RWPE2 (cell line): ENCODE measurements around the gene NFKBIZ.

Experiments used
- ATAC-seq: fragments of 200-7000 bp; cut with Tn5 transposase; 3 replicates; pipeline ENCODE4 v1.9.1; 2021; ENCODE audit warnings: low read depth
- DNase-seq: peaks from one replicate; pipeline ENCODE4 v3.0.0-alpha.2; 2020; ENCODE audit warnings: low spot score
- H3K27ac ChIP-seq: fragments of 450-650 bp; 2 replicates; pipeline ENCODE4 v1.5.1; 2017; ENCODE audit warnings: mild to moderate bottlenecking; ENCODE audit not compliant: poor library complexity, severe bottlenecking
- H3K27me3 ChIP-seq: fragments of 250-450 bp; sonication (Bioruptor Pico); 2 replicates; pipeline ENCODE4 v1.5.1; 2021; ENCODE audit warnings: mild to moderate bottlenecking, moderate library complexity; ENCODE audit not compliant: insufficient read depth, poor library complexity, severe bottlenecking
- H3K36me3 ChIP-seq: fragments of 250-450 bp; sonication (Bioruptor Pico); 2 replicates; pipeline ENCODE4 v1.5.1; 2020; ENCODE audit warnings: low read depth, mild to moderate bottlenecking, moderate library complexity
- H3K4me1 ChIP-seq: fragments of 250-450 bp; sonication (Bioruptor Pico); 2 replicates; pipeline ENCODE4 v1.5.1; 2021; ENCODE audit warnings: mild to moderate bottlenecking, moderate library complexity; ENCODE audit not compliant: insufficient read depth, poor library complexity, severe bottlenecking
- H3K4me3 ChIP-seq: fragments of 250-450 bp; sonication (Bioruptor Pico); 2 replicates; pipeline ENCODE4 v1.5.1; 2021; ENCODE audit warnings: mild to moderate bottlenecking, moderate library complexity; ENCODE audit not compliant: severe bottlenecking
- H3K9me3 ChIP-seq: fragments of 250-450 bp; sonication (Bioruptor Pico); 2 replicates; pipeline ENCODE4 v1.5.1; 2021; ENCODE audit warnings: mild to moderate bottlenecking, moderate library complexity; ENCODE audit not compliant: severe bottlenecking
- CTCF ChIP-seq: fragments of 450-650 bp; IDR thresholded peaks from one replicate; pipeline ENCODE4 v1.5.1; 2017; ENCODE audit warnings: mild to moderate bottlenecking, moderate library complexity; ENCODE audit not compliant: poor library complexity, severe bottlenecking

The NFKBIZ gene

DNA sequence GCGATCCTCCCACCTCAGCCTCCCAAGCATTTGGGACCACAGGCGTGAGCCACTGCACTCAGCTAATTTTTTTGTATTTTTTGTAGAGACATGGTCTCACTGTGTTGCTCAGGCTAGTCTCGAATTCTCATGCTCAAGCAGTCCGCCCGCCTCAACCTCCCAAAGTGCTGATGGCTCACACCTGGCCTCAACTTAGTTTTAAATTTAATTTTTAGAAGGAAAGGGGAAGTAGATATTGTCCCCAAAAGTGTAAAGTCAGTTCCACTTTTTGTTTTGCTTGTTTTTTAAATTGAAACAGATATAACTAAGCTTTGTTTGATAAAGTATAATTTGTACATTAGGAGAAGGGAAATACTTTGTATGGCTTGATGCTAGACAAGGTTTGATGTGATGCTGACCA is 31.3 kb upstream of the NFKBIZ start:
- no peak for TF ChIP-seq CTCF
- H3K27ac ChIP-seq = no peak overlapping the region
- no peaks in the 10 kb centered on the region for H3K9me3 ChIP-seq
- DNase-seq (no peak), ATAC-seq (no peak)
- H3K4me1 ChIP-seq = peaks cover 6% of the 10 kb centered on the region
- peaks cover 11% of the 10 kb centered on the region for H3K36me3 ChIP-seq
- H3K27me3 ChIP-seq = no peaks in the 10 kb centered on the region
- no peak overlapping the region for H3K4me3 ChIP-seq

GRCh38 chr3:101819649-101820206 is 29.6 kb upstream of the NFKBIZ start:
- H3K27ac ChIP-seq = no peak overlapping the region
- no peaks in the 10 kb centered on the region for H3K9me3 ChIP-seq
- no peaks in the 10 kb centered on the region for H3K27me3 ChIP-seq
- no peak overlapping the region for H3K4me3 ChIP-seq
- TF ChIP-seq CTCF = no peak
- no peak for ATAC-seq
- H3K36me3 ChIP-seq = peaks cover 3% of the 10 kb centered on the region; the same call in 1 of the 2 replicates
- H3K4me1 ChIP-seq = peaks cover 6% of the 10 kb centered on the region
- no peak for DNase-seq

DNA sequence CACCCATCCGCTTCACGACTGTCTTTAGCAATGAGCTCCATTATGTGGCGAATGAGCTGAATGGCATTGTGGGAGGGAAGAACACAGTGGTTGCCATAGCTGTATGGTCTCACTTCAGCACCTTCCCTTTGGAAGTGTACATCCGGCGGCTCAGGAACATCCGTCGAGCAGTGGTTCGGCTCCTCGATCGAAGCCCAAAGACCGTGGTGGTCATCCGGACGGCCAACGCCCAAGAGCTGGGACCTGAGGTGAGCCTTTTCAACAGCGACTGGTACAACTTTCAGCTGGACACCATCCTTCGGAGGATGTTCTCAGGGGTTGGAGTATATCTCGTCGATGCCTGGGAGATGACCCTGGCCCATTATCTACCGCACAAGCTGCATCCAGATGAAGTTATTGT is 27.8 kb upstream of the NFKBIZ start:
- Histone ChIP-seq H3K27me3 (no peaks in the 10 kb centered on the region), H3K9me3 (no peaks in the 10 kb centered on the region), H3K4me3 (no peak overlapping the region), H3K27ac (no peak overlapping the region), H3K4me1 (peaks cover 7% of the 10 kb centered on the region), H3K36me3 (peaks cover 3% of the 10 kb centered on the region; the same call in 1 of the 2 replicates)
- DNase-seq (no peak), ATAC-seq (no peak)
- TF ChIP-seq CTCF = no peak

DNA sequence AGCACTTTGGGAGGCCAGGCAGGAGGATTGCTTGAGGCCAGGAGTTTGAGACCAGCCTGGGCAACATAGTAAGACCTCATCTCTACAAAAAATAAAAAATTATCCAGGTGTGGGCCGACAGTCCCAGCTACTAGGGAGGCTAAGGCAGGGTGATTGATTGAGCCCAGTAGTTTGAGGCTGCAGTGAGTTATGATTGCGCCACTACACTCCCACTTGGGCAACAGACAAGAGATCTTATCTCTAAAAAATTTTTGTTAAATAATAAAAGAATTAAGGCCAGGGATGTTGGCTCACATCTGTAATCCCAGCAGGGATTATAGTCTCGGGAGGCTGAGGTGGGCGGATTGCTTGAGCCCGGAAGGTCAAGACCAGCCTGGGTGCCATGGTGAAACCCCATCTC is 25.8 kb upstream of the NFKBIZ start:
- Histone ChIP-seq H3K4me1 (peaks cover 10% of the 10 kb centered on the region), H3K4me3 (no peak overlapping the region), H3K27me3 (no peaks in the 10 kb centered on the region), H3K27ac (no peak overlapping the region), H3K9me3 (no peaks in the 10 kb centered on the region), H3K36me3 (0 out of 2 replicates have a peak, but pooled peaks cover 3% of the 10 kb centered on the region)
- TF ChIP-seq CTCF = no peak
- no peak for DNase-seq
- ATAC-seq = no peak

- no peak for TF ChIP-seq CTCF
Measured at GRCh38 chr3:101824702-101825101, 24.6 kb upstream of the NFKBIZ start.

More at GRCh38 chr3:101824702-101825101, 24.6 kb upstream of the NFKBIZ start:
- no peak overlapping the region for H3K27ac ChIP-seq
- 0 out of 2 replicates have a peak, but pooled peaks cover 3% of the 10 kb centered on the region for H3K36me3 ChIP-seq
- H3K4me3 ChIP-seq = no peak overlapping the region
- no peak for ATAC-seq
- no peaks in the 10 kb centered on the region for H3K9me3 ChIP-seq
- H3K4me1 ChIP-seq = peaks cover 12% of the 10 kb centered on the region
- H3K27me3 ChIP-seq = no peaks in the 10 kb centered on the region
- DNase-seq = no peak
